Measurements from ENCODE around the gene TSPAN9.

Gene TSPAN9

GRCh38 chr12:3101309-3102024 is 24.3 kb downstream of the TSPAN9 start:
- no peak for DNase-seq (ENCODE audit: low spot score)

- DNase-seq (ENCODE audit: low spot score): no peak
These were observed 25.7 kb downstream of the TSPAN9 start for GRCh38 chr12:3102771-3103410.

- no peak for DNase-seq (ENCODE audit: low spot score)
These were observed 26.6 kb downstream of the TSPAN9 start for GRCh38 chr12:3103806-3104205.

GRCh38 chr12:3105690-3106479 is 28.7 kb downstream of the TSPAN9 start:
- DNase-seq (ENCODE audit: low spot score): no peak

GRCh38 chr12:3106579-3106978 is 29.4 kb downstream of the TSPAN9 start:
- no peak for DNase-seq (ENCODE audit: low spot score)

GRCh38 chr12:3107071-3107583 is 29.9 kb downstream of the TSPAN9 start:
- no peak for DNase-seq (ENCODE audit: low spot score)

GRCh38 chr12:3107954-3108353 is 30.8 kb downstream of the TSPAN9 start:
- DNase-seq (ENCODE audit: low spot score): no peak

GRCh38 chr12:3110578-3110977 is 33.4 kb downstream of the TSPAN9 start:
- no peak for DNase-seq (ENCODE audit: low spot score)

- DNase-seq (ENCODE audit: low spot score): no peak
These were observed 36.6 kb downstream of the TSPAN9 start for GRCh38 chr12:3113671-3114325.

GRCh38 chr12:3114671-3115070 is 37.5 kb downstream of the TSPAN9 start:
- DNase-seq (ENCODE audit: low spot score): no peak

- no peak for DNase-seq (ENCODE audit: low spot score)
These were observed 37.9 kb downstream of the TSPAN9 start for GRCh38 chr12:3115078-3115477.

GRCh38 chr12:3116106-3116844 is 39.1 kb downstream of the TSPAN9 start:
- no peak for DNase-seq (ENCODE audit: low spot score)

- DNase-seq (ENCODE audit: low spot score): no peak
These were observed 40.0 kb downstream of the TSPAN9 start for GRCh38 chr12:3117144-3117581.

- no peak for DNase-seq (ENCODE audit: low spot score)
These were observed 40.4 kb downstream of the TSPAN9 start for GRCh38 chr12:3117591-3118015.

GRCh38 chr12:3119192-3119755 is 42.1 kb downstream of the TSPAN9 start:
- no peak for DNase-seq (ENCODE audit: low spot score)

- no peak for DNase-seq (ENCODE audit: low spot score)
These were observed 42.8 kb downstream of the TSPAN9 start for GRCh38 chr12:3119756-3120601.

GRCh38 chr12:3120701-3121100 is 43.5 kb downstream of the TSPAN9 start:
- DNase-seq (ENCODE audit: low spot score): no peak

- no peak for DNase-seq (ENCODE audit: low spot score)
These were observed 45.9 kb downstream of the TSPAN9 start for GRCh38 chr12:3122841-3123678.

- DNase-seq (ENCODE audit: low spot score): no peak
These were observed 46.5 kb downstream of the TSPAN9 start for GRCh38 chr12:3123729-3124128.

Measured in CD4-positive, alpha-beta T cell treated with Interleukin-15 for 4 hours (primary cell).